TTC549 (cell line): ENCODE results near the gene SPRED1.
A peak's percentile ranks its signal among the peaks of the same experiment; 100 is the strongest.

Source experiments
- FAIRE-seq: peaks from 2 replicates; lab custom pipeline; 2012; peaks lifted over from hg19 to GRCh38; lab: Jason Lieb, UNC

SPRED1 gene

GRCh38 chr15:38285456-38285855 is 32.8 kb downstream of the SPRED1 start:
- no peak for FAIRE-seq

GRCh38 chr15:38294126-38294525 is 41.5 kb downstream of the SPRED1 start:
- FAIRE-seq = no peak

GRCh38 chr15:38297623-38298388 is 45.2 kb downstream of the SPRED1 start:
- no peak for FAIRE-seq

GRCh38 chr15:38299216-38299615 is 46.6 kb downstream of the SPRED1 start:
- no peak for FAIRE-seq

GRCh38 chr15:38300395-38300794 is 47.8 kb downstream of the SPRED1 start:
- FAIRE-seq = no peak

GRCh38 chr15:38304481-38304880 is 51.8 kb downstream of the SPRED1 start:
- FAIRE-seq = no peak

- FAIRE-seq = no peak
Observed at GRCh38 chr15:38307251-38307650, 54.6 kb downstream of the SPRED1 start.

GRCh38 chr15:38307861-38308641 is 55.4 kb downstream of the SPRED1 start:
- FAIRE-seq = no peak

- FAIRE-seq = no peak
Observed at GRCh38 chr15:38308797-38309196, 56.2 kb downstream of the SPRED1 start.

GRCh38 chr15:38312190-38312589 is 59.6 kb downstream of the SPRED1 start:
- FAIRE-seq = no peak

- no peak for FAIRE-seq
Observed at GRCh38 chr15:38316311-38316710, 63.7 kb downstream of the SPRED1 start.

GRCh38 chr15:38320181-38320580 is 67.5 kb downstream of the SPRED1 start:
- FAIRE-seq = no peak

GRCh38 chr15:38320866-38321265 is 68.2 kb downstream of the SPRED1 start:
- FAIRE-seq = no peak

- no peak for FAIRE-seq
Observed at GRCh38 chr15:38323895-38324294, 71.3 kb downstream of the SPRED1 start.

- FAIRE-seq = no peak
Observed at GRCh38 chr15:38324939-38325647, 72.5 kb downstream of the SPRED1 start.

GRCh38 chr15:38325648-38325990 is 73.0 kb downstream of the SPRED1 start:
- no peak for FAIRE-seq

- FAIRE-seq = no peak
Observed at GRCh38 chr15:38332711-38333110, 80.1 kb downstream of the SPRED1 start.

GRCh38 chr15:38335116-38335515 is 82.5 kb downstream of the SPRED1 start:
- FAIRE-seq = no peak

GRCh38 chr15:38344351-38344750 is 91.7 kb downstream of the SPRED1 start:
- no peak for FAIRE-seq

- no peak for FAIRE-seq
Observed at GRCh38 chr15:38349251-38349650, 96.6 kb downstream of the SPRED1 start.

GRCh38 chr15:38351466-38351865 is 98.8 kb downstream of the SPRED1 start:
- FAIRE-seq = no peak

GRCh38 chr15:38354315-38354929 is 101.8 kb downstream of the SPRED1 start:
- FAIRE-seq = peak; percentile 72

GRCh38 chr15:38362355-38362754 is 109.7 kb downstream of the SPRED1 start:
- no peak for FAIRE-seq
